HG02759 (cell line): ENCODE measurements around the gene CLN5.
"Not testable (repeated sequence)": the region's sequence is repeated elsewhere in the genome, so short reads cannot be mapped to it uniquely, and the experiment has no call there.

ENCODE experiments used
- ATAC-seq: cut with Tn5 transposase; IDR thresholded peaks from one replicate; pipeline ENCODE4 v1.9.1; 2021; ENCODE audit warnings: mild to moderate bottlenecking, moderate library complexity; ENCODE audit not compliant: unreplicated experiment

CLN5 gene

DNA sequence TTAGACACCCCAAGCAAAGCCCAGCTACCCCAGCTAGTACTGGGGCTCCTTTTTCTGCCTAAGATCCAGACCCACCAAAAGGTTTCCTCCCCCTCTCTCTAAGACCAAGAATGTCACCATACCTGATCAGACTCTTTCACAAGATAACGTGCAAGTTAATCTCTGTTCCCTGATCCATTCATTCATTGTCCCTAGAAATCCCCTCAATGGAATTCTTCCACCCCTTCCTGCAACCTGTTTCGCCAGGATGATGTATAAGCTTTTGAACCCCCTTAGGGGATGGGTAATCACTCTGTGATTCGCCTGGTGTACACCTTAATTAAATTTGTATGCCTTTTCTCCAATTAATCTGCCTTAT lies 17.3 kb upstream of the CLN5 start:
- ATAC-seq: no peak

DNA sequence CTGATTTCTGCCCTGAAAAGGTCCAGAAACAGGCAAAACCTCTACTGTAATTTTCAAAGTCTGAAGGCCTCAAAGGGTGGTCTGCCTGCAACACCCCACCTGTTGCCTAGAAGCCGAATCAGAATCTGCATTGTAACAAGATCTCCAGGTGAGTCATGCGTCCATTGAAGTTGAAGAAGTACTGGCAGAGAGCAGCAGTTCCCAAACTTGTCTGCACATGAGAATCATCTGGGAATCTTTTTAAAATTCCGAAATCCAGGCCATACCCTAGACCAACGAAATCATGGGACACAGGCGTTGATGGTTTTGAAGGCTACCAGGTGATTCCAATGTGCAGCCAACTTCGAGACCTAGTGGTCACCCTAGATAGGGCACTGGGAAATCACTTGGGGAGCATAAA lies 16.0 kb upstream of the CLN5 start:
- no peak for ATAC-seq

DNA sequence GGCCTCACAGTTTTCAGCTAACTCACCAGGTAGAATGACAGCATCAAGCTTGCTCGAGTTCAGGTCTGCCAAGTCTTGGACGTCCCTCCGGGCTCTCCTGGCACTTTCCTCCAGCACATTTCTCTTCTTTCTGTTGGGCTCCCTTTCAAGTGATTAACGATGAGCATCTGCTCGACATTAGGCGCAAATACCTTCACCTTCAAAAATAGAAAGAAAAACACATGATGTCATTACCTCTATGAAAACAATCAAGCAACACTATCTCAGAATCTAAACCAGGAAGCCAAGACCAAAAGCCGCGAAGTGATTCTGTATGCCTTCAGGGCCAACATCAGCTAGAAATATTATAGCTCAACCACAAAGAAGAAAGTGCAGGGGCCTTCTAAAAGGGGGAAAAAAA lies 15.4 kb upstream of the CLN5 start:
- ATAC-seq: no peak

DNA sequence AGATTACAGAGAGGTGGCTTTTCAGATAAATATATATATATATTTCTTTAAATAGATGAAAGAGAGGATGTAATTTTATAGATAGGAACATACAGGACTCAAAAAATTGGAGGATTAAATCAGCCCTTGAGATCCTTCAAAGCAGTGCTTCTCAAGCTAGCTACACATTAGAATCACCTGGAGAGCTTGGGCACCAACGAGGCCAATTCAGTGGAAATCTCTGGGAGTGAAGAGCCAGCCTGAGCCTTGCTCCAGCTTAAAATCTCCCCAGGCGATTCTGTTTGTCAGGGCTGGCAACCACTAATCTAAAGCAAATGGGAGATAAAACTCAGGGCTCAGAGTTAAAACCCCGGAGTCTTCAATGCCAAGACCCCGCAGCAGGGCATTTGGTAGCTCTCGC lies 15.0 kb upstream of the CLN5 start:
- ATAC-seq: no peak

DNA sequence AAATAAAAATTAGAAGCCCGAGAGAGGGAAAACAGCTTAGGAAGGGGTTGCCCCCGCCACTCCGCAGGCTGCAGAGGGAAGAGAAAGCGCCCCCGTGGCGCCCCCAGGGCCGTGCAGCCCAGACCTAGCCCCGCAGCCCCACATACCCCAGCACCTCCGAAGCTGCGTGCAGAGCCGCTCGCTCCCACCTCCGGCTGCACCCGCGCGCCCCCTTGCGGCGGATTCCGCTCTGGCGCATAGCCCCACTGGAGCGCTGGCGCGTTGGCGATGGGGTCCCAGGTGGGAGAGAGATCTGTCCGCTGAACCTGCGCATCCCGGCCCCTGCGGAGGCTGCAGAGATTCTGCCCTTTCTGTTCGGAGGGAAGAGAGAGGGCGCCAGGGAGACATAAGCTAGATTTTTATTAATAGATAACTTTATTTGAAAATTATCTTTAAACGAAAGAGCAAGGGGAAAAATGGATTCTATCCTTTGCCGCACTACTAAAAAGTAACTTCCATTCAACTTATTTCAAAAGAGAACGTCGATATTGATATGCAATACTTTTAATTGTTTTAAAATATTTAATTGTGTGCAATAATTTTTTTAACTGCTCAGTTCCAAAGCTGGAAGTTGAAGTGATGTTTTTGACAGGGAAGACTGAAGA lies 11.7 kb upstream of the CLN5 start:
- peak; percentile 100 for ATAC-seq

DNA sequence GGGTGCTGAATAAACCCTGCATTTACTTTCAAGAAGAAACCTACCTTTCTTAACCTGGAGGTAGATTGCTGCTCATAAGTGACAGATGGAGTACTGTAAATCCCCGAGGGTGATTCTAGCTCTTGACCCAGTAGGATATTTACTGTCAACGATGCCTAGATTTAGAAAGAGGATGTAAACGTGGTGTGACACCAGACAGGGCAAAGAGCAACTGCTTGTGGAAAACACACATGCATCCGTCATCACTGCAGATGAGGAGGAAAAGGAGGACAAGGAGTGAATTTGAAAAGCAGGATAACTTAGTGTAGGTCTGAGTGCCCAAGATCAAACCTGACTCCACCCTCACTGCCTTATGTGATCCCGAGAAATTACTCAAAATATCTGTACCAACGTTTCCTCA lies 9.8 kb upstream of the CLN5 start:
- no peak for ATAC-seq

DNA sequence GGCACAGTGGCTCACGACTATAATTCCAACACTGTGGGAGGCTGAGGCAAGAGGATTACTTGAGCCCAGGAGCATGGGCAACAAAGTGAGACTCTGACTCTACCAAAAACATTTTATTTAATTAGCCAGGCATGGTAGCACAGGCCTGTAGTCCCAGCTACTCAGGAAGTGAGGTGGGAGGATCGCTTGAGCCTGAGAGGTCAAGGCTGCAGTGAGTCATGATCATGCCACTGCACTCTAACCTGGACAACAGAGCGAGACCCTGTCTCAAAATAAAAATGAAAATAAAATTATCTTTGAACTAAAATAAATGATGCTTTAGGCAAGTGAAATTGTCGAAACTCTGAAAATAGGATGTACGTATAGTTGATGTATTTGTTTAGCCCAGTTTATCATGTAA lies 8.2 kb upstream of the CLN5 start:
- ATAC-seq: no peak

DNA sequence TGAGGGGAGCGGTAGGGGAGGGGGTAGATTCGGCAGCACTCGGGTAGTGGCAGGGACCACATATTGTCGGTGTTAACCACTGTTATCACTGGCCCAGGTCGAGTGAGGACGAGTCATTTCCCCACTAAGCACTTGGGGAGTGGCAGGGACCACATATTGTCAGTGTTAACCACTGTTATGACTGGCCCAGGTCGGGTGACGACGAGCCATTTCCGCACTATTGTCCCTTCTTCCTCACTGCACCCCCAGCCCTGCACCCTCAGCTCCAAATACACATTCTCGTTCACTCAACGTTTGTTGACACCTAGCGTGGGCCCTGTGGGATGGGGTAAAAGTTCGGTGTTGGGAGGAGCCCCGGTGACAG lies 467 bp upstream of the CLN5 start:
- peak; percentile 48 for ATAC-seq

DNA sequence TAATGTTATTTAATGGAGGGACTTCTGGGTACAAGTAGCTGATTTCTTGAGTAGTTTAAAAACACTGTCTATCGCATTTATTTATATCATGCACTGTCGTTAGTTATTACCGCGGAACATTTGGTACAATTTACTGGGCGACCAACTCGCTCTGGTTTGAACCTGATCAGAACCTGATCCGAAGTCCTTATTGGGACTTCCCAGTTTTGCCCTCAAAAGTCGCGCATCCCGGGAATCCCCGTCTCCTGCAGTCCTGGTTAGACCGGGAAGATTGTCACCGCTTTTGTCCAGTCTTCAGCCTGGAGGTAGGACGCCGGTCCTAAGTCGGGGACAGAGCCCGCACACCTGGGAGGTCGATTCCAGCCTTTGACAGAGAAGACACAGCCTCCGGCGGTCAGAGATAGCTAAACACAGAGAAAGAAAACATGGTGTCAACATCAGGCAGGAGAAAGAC lies 694 bp downstream of the CLN5 start:
- peak; percentile 3 for ATAC-seq

DNA sequence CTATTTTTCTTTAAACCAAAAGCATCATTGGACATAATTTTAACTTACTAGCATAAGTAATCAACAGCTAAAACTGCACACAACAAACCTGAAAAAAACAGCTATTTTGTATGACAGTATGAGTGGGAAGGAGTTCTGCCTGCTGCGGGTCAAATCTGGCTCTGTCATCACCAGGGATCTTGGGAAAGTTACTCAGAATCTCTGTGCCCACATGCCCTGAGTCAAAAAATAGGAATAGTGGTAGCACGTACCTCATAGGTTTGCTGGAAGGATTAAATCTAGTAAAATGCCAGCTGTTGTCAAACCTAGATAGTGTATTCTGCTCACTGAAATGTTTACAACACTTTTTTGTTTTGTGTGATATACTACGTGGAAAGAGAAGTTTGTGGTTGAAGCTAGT lies 1.1 kb downstream of the CLN5 start:
- ATAC-seq: no peak

DNA sequence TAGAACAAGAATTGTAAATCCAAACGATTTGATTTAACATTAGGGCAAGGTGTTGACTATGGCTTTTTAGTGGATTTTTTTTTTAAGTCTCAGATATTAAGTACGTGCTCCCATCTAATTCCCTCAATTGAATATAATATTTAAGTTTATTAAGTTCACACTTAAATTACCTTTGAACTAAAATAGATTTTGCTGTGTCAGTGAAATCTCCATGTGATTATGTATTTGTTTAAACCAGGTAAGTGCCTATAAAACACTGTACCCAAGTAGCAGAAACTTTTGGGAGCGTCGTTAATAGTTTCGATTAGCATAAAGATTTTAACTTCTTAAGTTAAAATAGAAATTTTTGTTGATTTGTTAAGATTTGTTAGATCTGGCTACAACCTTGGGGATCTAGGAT lies 1.6 kb downstream of the CLN5 start:
- ATAC-seq: no peak

DNA sequence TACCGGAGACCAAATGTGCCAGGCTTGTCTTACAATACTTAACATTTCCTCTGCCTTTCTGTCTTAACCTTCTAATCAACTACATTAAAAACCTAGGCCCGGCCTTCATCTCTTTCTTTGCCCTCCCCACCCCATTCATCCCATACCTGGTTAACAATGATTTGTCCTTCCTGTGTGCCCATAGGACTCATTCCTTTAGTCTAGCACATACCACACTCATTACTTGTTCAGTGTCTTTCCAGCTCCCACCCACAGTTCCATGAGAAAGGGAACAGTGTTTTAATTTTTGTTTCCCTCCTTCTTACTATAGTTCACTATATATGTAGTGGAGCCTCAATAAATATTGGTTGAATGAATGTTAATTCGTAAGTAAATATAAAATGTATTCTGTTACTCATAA lies 2.4 kb downstream of the CLN5 start:
- ATAC-seq: no peak

DNA sequence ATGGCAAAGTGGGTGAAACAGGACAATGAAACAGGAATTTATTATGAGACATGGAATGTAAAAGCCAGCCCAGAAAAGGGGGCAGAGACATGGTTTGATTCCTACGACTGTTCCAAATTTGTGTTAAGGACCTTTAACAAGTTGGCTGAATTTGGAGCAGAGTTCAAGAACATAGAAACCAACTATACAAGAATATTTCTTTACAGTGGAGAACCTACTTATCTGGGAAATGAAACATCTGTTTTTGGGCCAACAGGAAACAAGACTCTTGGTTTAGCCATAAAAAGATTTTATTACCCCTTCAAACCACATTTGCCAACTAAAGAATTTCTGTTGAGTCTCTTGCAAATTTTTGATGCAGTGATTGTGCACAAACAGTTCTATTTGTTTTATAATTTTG lies 8.6 kb downstream of the CLN5 start:
- no peak for ATAC-seq

DNA sequence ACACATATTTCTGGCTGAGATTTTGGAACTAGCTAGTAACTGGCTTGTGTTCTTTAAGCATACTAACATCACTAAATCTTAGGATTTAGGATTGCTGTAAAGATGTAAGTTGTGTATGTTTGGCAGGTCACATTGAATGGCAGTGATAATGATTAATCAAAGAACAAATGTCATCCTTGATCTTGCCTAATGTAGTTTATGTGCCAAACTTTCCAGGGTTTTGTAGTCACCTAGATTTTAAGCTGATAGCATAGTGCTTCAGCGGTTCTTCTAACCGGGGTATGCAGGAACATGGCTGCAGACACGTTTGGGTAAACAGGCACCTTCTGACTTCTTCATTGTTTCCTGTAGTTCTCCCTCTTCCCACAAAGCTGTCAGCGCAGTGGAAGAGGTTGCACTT lies 9.7 kb downstream of the CLN5 start:
- no peak for ATAC-seq

DNA sequence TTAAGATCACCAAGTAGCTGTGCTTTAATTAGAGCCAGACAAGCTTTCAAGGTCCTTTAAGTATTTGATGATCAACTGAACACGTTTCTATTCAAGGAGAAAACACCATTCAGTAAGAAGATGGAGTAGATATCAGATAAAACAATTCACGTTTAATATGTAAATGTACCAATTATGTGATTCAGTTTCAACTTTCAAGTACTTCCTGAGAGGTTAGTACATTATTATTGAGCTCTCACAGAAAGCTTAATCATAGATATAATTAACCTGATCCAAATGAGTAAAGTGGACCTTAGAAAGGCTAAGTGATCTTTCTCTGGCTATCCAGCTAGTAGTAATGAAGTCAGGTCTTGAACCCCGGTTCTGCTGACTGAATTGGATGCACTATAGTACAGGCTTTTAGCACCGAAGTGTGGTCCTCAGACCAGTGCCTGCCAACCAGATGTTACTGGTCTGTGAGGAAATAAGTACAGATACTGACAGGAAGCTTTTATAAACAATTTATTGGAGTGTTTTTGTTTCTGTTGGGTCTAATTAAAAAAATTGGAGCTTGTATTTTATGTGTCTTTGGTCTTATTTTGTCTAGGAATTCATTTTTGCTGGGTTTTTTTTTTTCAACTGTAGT lies 10.2 kb downstream of the CLN5 start:
- ATAC-seq: no peak

DNA sequence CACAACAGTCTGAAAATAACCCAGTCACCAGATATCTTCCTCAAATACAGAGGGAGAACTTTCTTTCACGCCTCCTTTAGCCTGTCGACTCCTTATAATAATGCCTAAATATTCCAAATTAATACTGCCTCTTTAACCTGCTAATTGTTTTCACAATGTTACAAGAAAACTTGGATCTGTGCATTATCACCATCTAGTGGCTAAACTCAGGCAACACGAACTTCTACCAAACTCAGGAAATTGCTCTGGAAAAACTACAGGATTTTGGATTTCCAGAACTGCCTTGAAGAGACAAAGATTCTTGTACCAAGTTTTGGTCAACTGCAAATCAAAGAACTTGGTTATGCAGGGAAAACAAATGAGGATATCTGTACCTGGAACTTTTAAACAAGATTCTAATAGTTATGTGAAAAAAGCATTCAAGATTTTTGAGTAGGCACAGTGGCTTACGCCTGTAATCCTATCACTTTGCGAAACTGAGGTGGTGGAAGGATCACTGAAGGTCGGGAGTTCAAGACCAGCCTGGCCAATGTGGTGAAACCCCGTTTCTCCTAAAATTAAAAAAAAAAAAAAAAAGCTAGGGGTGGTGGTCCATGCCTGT lies 10.8 kb downstream of the CLN5 start:
- ATAC-seq: no peak

DNA sequence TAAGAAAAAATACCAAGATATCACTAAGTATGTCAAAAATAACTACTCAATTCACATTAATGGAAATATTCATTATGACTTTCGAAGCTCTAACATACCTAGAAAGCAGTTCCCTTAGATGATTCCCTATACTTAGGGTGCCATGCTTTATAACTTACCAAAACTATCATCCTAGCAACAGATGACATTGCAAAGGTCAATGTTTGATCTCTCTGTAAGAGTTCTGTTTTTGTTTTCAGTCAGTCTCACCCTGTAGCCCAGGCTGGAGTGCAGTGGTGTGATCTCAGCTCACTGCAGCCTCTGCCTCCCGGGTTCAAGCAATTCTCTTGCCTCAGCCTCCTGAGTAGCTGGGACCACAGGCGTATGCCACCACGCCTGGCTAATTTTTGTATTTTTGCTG lies 16.5 kb downstream of the CLN5 start:
- ATAC-seq: peak; percentile 58

DNA sequence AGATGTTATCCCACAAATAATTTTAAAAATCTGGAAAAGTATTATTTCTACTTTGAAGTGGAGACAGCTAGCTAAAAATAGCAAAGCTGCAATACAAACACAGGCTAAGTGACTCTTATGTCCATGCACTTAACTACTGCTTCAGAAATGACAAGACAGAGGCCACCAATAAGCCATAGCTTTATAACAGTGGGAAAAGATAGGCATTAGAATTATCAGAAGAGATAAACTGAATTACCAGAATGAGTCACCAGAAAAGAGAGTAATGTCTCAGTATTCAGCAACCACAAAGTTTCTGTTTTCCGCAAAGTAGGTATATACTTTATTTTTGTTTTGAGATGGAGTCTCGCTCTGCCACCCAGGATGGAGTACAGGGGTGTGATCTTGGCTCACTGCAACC lies 17.1 kb downstream of the CLN5 start:
- ATAC-seq: peak; percentile 54

DNA sequence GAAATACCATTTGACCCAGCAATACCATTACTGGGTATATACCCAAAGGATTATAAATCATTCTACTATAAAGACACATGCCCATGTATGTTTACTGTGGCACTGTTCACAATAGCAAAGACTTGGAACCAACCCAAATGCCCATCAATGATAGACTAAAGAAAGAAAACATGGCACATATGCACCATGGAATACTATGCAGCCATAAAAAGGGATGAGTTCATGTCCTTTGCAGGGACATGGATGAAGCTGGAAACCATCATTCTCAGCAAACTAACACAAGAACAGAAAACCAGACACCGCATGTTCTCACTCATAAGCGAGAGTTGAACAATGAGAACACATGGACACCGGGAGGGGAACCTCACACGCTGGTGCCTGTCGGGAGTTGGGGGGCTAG lies 17.8 kb downstream of the CLN5 start:
- ATAC-seq: not testable (repeated sequence)

DNA sequence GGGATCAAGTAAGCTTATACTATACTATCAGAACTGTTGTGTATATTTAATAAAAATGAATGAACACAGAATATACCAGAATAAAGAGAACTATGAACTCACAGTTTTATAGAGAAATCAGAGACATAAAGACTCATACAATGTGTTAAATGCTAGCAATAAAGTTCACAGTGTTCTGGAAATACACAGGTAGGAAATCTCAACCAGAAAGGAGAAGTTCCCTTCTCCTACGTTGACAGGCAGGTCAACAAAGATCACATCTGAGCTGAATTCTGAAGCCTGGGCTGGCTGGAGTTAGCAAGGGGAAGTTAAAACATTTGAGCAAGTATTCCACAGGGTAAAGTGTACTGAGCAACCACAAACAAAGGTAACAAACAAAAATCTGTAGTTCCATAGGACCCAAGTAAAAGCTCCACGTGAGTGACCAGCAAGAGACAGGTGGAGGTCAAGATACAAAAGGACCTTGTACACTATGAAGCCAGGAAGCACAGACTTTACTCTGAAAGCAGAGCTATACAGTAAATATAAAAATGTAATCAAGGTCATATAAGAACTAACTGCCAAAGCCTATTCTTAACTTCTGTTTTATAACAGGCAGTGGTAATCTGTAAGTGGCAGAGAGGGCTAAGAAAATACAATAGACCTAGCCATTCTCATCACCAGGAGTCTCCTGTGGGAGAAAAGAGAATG lies 22.1 kb downstream of the CLN5 start:
- ATAC-seq: no peak

DNA sequence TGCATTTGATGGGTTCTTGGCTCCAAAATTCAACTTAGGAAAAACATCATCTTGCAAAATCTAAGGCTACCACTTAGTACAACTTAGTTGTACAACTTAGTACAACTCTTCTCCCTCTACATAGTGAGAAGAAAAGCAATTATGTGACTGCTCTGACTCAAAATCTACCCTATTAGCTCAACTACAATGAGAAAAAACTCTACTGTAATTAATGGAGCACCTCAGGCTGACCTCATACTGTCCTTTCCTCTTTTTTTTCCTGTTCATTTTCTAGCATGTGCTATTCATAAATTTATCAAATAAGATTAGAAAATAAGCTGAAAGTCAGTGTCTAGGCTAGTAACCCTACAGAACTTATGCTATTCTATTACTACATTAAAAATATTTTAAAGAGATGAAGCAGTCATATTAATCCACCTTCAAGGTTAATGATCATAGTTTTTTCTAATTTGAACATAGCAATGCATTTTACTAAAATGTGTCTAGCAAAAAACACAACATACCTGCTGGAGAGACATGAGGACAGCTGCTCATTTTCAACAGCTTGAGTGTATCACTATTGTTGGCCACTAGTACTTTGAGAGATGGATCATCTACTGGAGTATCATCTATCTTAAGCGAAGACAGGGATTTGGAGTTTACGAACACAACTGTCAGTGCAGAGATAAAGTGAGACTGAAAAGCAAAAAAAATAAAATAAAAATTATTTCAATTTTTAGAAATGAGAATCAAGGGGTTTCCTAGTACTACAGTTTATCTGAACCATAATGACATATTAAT lies 23.2 kb downstream of the CLN5 start:
- ATAC-seq: no peak
